HG03135 (cell line): Measurements from ENCODE around the gene CIRBP.
A peak's percentile ranks its signal among the peaks of the same experiment; 100 is the strongest.

Source experiments
- ATAC-seq: cut with Tn5 transposase; IDR thresholded peaks from one replicate; pipeline ENCODE4 v1.9.1; 2021; ENCODE audit warnings: mild to moderate bottlenecking, moderate library complexity; ENCODE audit not compliant: unreplicated experiment

Gene CIRBP

DNA sequence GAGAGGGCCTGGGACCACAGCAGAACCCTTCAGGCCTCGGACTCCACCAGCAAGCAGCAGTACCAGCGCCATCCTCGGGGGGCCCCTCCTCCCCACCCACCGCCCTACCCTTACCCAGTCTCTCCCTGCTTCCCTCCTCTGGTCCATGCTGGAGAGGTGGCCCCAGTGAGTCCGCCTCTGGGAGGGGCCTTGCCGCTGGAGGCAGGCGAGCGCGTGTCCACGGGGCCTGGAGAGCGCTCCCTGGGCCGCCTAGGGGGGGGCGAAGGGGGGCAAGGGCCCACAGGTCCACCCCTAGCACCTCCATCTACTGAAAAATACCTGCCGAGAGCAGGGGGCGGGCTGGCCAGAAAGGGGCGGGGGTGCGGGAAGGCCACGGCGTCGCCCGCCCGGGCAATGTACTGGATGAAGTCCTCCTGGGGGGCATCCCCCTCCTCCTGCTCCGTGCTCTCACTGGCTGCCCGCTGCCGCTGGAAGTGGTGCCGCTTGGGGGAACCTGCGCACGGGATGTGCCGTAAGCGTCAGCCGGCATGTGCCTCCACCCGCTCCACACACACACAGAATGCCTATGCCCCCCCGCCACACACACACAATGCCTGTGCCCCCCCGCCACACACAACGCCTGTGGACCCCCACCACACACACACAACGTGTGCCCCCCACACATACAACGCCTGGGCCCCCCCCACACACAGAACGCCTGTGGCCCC, 38.2 kb upstream of the CIRBP start:
- no peak for ATAC-seq

DNA sequence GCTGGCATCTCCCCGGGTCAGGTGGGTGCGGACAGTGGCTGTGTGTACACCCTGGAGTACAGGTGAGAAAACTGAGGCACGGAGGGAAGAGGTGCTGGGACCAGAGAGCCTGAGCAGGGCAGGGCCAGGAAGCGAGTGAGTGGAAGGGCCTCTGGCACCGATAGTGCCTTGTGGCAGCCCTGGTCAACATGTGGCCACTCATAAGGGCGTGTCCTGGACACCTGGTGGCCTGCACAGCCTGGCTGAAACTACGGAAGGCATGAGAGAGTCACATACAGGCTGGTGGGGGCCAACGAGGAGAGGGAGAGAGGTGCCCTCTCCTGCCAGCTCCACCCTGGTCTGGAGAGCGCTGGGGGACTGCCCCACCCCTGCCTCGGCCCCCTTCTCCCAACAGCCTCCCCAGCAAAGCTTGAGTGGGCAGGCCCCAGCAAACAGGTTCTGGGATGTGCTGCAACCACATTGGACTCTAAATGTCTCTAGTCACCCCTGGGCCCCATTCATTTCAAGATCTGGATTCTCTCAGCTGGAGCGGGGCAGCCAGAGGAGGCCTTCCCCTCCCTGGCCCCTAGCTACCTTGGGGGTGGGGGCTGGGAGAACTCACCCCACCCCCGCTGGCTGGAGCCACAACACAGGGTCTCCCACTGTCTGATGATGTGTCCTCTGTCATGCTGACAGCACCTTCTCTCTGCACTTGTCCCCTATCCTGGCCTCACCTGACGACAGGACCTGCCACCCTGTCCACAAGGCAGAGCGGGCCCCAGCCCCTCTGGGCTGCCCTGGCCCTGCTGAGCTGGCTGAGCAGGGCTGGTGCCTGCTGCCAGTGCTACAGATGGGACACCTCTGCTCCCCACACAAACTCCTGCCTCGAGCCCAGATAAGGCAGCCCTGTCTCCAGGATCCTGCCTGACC, 37.1 kb upstream of the CIRBP start:
- ATAC-seq = no peak

DNA sequence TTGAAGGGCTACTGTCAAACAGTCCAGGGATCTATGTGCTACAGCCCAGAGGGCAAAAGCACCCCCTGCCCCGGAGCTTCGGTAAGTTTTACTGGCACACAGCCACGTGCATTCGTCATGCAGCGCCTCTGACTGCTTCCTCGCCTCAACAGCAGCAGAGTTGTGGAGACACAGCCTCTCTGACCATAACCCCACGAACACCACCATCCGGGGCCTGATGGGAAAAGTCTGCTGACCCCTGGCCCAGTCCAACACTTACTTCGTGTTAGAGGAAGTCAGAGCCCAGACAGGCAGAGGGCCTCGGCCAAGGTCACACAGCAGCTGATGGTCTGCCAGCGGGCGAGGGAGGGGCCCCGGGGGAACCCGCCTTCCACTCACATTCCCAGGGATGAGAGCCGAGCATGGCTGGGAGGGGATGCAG, 36.5 kb upstream of the CIRBP start:
- no peak for ATAC-seq

DNA sequence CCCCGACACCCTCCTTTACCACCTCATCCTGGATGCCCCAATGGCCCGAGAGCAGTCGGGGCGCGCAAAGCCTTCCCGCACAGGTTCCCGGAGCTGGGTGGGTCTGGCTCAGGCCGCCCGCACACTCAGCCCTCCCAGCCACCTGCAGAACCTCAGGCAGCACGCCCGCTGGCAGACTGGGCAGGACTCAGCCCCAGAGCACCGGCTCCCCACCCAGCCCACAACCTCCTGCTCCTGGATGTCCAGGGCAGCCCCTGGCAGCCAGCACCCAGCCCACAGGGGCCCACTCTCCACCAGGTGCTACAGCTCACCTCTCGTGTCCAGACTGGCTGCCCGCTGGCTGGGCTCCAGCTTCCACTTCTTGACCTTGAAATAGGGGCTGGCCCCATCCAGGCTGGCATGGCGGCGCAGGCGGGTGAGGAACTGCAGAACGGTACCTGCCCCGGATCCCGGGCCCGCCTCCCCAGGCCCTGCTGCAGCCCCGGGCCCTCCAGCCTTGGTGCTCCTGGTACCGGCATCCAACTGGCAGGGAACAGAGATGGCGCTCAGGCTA, 35.9 kb upstream of the CIRBP start:
- ATAC-seq = no peak

DNA sequence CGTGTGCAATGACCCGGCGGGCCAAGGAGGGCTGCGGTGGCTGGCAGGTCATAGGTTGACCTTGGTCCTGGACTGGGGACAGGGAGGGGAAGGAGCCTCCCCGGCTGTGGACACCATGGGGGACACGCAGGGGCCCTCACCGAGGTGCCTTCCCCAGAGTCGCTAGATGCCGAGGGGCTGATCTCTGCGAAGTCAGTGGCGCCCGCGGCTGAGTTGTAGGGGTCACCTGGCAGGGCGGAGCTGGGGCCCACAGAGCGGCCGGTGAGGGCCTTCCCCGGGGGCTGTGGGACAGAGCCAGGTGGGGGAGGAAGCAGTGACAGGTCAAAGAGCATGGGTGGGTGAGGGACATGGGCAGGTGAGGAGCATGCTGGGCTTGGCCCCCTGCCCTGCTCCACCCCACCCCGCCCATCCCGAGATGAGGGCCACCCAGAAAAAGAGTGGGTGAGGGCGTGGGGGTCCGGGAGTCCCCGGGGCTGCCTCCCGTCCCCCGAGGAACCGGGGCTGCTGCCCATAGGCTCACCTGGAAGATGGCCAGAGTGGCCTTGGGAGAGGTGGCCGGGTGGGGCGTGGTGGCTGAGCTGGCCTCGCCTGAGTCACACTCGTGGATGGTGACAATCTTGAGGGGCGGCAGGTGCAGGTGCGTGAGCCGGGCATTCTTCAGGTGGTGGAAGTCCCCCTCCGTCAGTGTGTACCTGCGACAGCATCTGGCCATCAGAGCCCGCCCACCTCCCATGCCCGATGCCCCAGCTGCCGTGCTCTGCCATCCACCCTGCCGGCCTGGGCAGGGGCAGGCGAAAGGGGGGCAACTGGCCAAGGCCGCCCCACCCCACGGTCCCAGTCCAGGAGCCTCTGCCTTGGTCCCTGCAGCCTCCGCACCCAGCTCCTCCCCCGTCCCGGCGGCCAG, 34.8 kb upstream of the CIRBP start:
- ATAC-seq = no peak

DNA sequence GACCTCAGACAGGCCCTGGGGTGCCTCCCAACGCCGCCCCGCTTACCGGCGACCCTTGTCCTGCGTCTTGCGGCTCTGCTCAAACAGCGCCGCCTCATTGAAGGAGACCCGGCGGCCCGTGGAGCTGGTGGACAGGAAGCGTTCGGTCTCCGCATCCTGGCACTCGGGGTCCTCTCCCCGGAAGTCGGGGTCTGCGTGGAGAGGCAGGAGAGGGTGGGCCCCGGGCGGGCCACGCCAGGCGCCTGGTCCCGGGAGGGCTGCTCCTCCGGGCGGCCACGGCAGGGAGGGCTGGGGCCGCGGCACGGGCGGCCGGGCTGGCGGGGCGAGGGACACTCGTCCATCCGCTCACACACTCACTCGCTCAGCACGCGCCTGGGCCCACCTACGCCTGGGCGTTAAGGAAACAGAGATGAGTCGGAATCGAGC, 34.2 kb upstream of the CIRBP start:
- ATAC-seq = no peak

DNA sequence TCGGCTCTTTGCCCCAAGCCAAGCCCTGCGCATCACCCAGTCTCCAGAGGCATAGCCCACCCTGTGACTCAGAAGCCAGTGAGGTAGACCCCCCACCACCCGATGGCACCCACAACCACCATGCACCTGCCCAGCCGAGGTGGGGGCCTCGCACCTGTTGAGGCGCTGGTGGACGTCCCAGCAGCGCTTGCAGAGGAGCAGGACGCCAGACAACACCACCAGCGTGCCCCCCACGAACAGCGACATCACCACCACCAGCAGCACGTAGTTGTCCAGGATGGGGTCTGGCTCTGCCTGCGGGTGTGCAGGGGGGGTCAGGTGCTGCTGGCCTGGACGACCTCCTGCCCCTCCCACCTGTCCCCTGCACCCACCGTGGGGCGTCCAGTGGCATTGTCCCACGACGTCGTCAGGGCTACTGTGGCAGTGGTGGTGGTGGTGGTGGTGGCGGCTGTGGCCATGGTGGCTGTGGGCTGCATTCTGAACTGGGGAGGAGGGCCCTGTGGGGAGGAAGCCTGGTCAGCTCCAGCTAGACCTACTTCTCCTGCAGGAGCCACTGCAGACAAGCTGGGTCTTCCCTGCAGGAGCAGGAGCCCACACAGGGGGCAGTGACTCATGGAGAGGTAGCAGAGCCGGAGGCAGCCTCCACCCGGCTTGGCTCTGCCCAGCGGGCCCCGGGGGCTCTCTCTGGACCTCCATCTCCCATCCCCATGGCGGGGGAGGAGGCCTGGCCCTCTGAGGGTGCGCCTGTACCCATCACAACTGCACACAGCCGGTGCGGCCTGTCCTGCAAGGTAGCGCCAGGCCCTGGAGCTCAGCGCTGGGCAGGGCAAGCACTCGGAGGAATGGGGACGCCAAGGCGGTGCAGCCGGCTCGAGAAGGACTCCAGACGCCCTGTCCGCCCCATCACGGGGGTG, 33.2 kb upstream of the CIRBP start:
- no peak for ATAC-seq

DNA sequence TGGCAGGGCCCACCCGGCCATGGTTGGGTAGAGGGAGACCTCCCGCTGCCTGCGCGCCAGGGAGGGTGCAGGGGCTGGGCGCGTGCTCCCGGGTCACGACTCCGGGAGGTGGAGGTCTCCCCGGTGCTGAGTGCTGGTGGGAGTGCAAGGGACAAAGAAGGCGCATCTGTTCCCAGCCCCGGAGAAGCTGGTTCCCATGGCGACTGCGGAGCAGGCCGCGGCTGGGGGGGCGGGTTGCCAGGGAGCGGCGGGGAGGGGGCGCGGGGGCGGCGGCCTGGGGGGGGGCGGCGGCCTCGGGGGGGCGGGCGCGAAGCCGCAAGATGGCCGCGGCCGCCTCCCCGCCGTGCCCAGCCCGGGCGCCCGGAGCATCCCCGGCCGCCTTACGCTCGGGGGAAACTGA, 32.6 kb upstream of the CIRBP start:
- ATAC-seq = no peak

DNA sequence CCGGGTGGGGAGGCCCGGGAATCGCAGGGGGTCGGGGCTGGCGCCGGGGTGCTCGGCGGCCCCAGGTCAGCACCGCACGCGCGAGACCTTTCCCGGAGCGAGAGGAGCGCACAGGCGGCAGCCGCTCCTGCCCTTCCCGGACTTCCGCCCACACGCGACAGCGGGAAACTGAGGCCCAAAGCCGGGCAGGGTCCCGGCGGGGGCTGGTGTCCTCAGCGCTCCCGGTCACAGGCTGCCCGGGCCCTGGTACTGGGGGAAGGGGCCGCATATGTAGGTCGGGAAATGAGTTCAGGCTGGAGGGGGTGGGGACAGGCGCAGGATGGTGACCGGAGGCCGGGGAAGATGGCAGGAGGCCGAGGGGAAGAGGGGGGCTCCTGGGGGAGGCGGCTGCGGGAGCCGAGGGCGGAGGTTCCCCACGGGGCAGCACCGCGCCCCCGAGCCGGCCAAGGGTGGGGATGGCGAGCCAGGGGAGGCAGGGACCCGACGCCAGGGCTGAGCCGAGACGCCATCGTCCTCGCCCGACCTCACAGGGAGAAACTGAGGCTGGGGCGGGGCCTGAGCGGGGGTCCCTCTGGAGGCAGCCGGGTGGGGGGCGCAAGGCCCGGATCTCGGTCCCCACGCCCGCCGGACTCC, 32.0 kb upstream of the CIRBP start:
- ATAC-seq = no peak

DNA sequence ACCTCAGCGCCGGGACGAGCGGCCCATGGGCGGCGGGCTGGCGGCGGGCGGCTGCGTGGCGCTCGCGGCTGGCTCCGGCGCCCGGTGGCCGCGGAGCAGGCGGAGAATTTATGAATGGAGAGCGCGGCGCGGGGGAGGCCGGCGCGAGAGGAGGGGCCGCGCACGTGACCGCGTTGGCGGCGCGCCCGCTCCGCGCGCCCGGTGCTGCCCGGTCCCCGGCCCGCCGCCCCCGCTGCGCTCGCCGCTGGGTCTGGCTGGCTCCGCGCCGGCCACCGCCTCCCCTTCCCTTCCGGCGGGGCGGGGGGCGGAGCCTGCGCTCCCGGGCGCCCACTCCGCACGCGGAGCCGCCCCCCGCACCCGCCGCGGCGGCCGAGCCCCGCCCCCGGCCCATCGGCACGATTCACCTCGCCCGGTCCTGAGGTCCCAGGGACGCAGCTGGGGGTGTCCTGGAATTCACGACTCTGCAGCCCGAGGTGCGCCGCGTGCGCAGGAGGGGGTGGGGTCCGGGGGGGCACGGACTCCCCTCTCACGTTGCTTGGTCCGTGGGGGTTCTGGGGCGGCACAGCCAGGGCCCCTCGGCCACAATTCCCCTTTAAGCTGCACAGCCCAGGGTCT, 31.3 kb upstream of the CIRBP start, which contains the start of gene CBARP:
CBARP (minus strand) TSS at position 252 of the 615 bp plus-strand sequence. CDS start 1,905 bp downstream, outside the sequence.
- no peak for ATAC-seq

DNA sequence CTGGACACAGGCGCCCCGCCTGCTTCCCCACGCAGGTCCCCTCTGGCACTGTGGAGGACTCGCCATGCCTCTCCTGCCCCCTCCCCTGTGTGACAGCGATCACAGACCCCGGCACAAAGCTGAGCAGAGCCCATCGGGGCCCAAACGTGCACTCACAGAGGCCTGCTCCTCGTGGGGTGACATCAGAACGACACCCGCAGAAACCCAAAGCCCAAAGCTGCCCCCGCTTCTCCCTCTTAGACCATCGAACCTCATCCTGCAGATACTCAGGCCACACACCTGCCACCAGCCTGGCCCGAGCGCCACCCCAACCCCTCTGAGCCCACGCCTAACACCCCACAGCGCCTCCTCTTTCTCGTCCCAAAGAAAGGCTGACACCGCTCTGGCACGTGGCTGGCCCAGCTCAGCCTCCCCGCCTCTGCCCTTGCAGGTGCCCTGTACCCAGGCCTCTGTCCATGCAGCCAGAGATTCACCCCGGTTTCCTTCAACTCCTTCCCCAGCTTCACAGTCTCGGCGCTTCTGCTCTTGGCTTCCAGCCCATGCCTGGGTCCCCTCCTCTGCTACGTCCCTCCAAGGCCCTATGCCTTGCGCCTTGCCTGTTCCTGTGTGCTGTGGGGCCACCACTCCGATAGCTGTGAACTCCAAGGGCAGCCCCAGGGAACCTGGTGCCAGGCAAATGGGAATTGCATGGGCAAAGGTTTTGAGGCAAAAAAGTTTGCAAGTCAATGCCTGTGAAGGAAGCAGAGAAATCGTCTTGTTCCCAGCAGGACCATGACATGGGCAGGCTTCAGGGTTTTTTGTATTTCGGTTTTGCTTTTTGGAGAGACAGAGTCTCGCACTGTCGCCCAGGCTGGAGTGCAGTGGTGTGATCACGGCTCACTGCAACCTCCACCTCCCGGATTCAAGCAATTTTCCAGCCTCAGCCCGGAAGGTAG, 30.5 kb upstream of the CIRBP start:
- no peak for ATAC-seq

DNA sequence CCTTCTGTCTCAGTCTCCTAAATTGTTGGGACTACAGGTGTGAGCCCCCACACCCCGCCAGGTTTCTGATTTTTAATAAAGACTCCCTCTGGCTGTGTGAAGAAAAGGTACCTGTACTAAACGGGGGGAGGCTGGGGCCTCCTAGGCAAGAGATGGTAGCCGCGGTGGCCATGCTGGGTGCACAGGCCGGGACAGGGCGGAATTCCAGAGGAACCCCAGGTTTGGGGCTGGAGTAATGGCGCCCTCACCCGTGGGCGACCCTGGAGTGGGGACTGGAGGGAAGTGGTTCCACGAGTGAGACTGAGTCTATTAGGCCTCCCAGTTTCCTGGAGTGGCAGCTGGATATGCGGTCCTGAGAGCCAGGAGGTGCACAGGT, 29.7 kb upstream of the CIRBP start:
- no peak for ATAC-seq

DNA sequence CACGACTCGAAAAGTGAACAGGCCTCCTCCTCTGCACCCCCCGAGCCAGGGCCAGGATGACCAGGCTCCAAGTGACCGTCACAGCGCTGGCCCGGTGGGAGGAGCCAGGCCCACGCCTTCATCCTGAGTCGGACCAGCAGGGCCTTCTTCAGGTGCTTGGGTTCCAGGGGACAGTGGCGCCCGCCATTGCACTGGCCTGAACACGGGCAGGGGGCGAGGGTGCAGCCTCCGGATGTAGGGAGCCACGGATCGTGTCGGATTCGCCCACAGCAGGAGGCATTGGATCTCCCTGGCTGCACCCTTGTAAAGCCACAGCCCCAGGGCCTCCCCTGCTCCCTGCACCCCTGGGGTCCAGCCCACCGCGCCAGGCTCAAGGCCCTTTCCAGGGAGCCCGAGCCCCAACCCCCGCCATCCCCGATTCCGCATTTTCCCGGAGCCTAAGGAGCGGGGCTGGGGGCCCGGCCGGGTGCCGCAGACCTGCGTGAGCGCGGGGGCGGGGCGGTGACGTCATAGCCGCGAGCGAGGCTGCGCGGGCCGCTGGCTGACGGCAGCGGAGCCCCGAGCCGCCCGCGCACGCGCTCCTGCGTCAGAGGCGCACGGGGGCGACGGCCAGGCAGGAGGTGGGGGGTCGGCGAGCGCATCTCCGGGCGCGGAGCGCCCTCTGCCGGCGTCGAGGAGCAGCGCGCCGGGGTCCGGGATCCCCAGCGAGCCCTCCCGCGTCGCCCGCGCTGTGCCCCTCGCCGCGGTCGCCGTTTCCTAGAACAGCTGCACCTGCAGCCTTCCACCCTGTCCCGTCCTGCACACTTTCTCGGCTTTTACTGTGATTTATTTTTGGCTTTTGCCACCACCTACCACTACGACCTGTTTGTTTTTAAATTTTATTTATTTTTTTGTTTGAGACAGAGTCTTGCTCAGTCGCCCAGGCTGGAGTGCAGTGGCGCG, 29.1 kb upstream of the CIRBP start:
- peak; percentile 25 for ATAC-seq

DNA sequence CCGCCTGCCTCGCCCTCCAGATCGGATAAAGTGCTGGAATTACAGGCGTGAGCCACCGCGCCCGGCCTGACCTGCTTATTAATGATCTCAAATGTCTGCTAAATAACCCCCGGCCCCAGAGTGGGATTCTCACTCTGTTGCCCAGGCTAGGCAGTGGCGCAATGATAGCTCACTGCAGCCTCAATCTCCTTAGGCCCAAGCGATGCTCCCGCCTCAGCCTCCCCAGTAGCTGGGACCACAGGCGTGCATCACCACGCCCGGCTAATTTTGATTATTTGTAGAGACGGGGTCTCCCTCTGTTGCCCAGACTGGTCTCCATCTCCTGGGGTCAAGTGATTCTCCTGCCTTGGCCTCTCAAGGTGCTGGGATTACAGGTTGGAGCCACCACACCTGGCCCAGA, 28.2 kb upstream of the CIRBP start:
- ATAC-seq = no peak

DNA sequence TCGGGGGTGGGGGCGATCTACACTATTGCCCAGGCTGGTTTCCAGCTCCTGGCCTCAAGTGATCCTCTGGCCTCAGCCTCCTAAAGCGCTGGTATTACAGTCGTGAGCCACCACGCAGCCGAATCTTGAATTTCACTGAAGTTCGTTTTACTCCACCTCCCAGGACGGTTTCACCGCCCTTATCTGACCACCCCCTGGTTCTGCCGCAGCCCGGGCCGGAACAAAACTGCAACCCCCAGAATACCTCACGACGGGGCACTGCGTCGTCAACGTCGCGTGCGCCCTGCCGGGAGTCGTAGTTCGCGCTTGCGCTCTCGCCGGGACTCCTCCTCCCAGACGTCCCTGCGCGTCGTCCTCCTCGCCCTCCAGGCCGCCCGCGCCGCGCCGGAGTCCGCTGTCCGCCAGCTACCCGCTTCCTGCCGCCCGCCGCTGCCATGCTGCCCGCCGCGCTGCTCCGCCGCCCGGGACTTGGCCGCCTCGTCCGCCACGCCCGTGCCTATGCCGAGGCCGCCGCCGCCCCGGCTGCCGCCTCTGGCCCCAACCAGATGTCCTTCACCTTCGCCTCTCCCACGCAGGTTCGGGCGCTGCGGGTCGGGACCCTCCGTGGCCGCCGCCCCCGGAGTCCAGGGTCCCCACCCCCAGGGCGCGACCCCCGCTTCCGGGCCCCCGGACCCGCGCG, 27.6 kb upstream of the CIRBP start, which contains the start of gene ATP5F1D:
ATP5F1D (plus strand) TSS at position 335 of the 679 bp plus-strand sequence; CDS start at position 435, 100 bp downstream.
- peak; percentile 49 for ATAC-seq
